Endothelial cell of umbilical vein (primary cell): ENCODE data around the gene SCN5A. TPM values are rescaled to one million over a fixed set of nuclear protein-coding genes. Genes with fewer than 3 reads are reported as not detected.

Experiments used
- BruUV-seq: library from RNA; stranded (reverse); fragments of 400-500 nt; replicated peaks from 2 replicates; lab custom pipeline; 2021; lab: Mats Ljungman, UMichigan
- CTCF ChIA-PET: fragments of 300-600, 350-600 bp; sonication (Branson Sonifier 250); formaldehyde crosslinking; loops from one replicate; lab custom pipeline; 2021; ENCODE audit warnings: antibody characterized with exemption, inconsistent platforms; lab: Charles Lee
- POLR2A ChIA-PET: fragments of 300-600, 350-600 bp; sonication (Branson Sonifier 250); formaldehyde crosslinking; loops from one replicate; lab custom pipeline; 2021; ENCODE audit warnings: antibody characterized with exemption, inconsistent platforms; lab: Charles Lee
- DNase-seq: peaks from one replicate; pipeline ENCODE4 v3.0.0-alpha.2; 2011; ENCODE audit warnings: low read depth, low spot score
- FAIRE-seq: peaks from 2 replicates; lab custom pipeline; 2011; peaks lifted over from hg19 to GRCh38; lab: Jason Lieb, UNC
- H2AFZ ChIP-seq: 2 replicates; pipeline ENCODE4 v1.6.0; 2012; ENCODE audit warnings: low read depth, low read length, control low read depth, inconsistent platforms
- H3K27ac ChIP-seq: 2 replicates; pipeline ENCODE4 v1.5.1; 2011; ENCODE audit warnings: low read depth, mild to moderate bottlenecking, control low read depth, low read length, moderate library complexity; ENCODE audit not compliant: insufficient read depth
- H3K27me3 ChIP-seq, 2 experiments: 2 replicates each; pipeline versions ENCODE4 v1.6.0 to v1.6.1; 2011; ENCODE audit warnings: low read length in 2 of 2, mixed read lengths in 1 of 2; ENCODE audit not compliant: control insufficient read depth in 2 of 2, insufficient read depth in 2 of 2
- H3K36me3 ChIP-seq, 2 experiments: 2 replicates in 1 of 2; 3 replicates in 1 of 2; pipeline ENCODE4 v1.5.1; 2011; ENCODE audit warnings: low read length in 2 of 2, mild to moderate bottlenecking in 1 of 2, moderate library complexity in 1 of 2; ENCODE audit not compliant: control insufficient read depth in 2 of 2, insufficient read depth in 2 of 2; ENCODE audit errors: extremely low read depth in 1 of 2
- H3K4me1 ChIP-seq: 3 replicates; pipeline ENCODE4 v1.5.1; 2011; ENCODE audit warnings: mild to moderate bottlenecking, low read length; ENCODE audit not compliant: control insufficient read depth, insufficient read depth; ENCODE audit errors: extremely low read depth
- H3K4me2 ChIP-seq: 2 replicates; pipeline ENCODE4 v1.6.1; 2011; ENCODE audit warnings: low read length, control low read depth, mixed read lengths; ENCODE audit not compliant: insufficient read depth
- H3K4me3 ChIP-seq, 3 experiments: fragments of 200-600 bp in 1 of 3; sonication (generic), shearing (Covaris generic) in 1 of 3; replicated peaks in 1 of 3; 2 replicates each; pipeline ENCODE4 v1.5.1; 2011 to 2016; ENCODE audit warnings: control low read depth in 3 of 3, low read length in 3 of 3, mild to moderate bottlenecking in 2 of 3, inconsistent platforms in 1 of 3, low read depth in 1 of 3, moderate library complexity in 1 of 3; ENCODE audit not compliant: insufficient read depth in 1 of 3
- H3K79me2 ChIP-seq: 2 replicates; pipeline ENCODE4 v1.6.0; 2012; ENCODE audit warnings: low read length, inconsistent platforms; ENCODE audit not compliant: control insufficient read depth, insufficient read depth
- H3K9ac ChIP-seq: replicated peaks from 2 replicates; pipeline ENCODE3; 2011; ENCODE audit warnings: low read length, control low read depth; ENCODE audit not compliant: insufficient read depth; ENCODE audit errors: extremely low read depth
- H3K9me1 ChIP-seq: replicated peaks from 3 replicates; pipeline ENCODE4 v1.6.0; 2011; ENCODE audit warnings: mild to moderate bottlenecking, low read length; ENCODE audit not compliant: control insufficient read depth, insufficient read depth; ENCODE audit errors: extremely low read depth
- H3K9me3 ChIP-seq: replicated peaks from 2 replicates; pipeline ENCODE4 v1.5.1; 2012; ENCODE audit warnings: low read length, inconsistent platforms; ENCODE audit not compliant: control insufficient read depth, insufficient read depth
- H4K20me1 ChIP-seq: replicated peaks from 2 replicates; pipeline ENCODE3; 2011; ENCODE audit warnings: mild to moderate bottlenecking, low read length; ENCODE audit not compliant: control insufficient read depth, insufficient read depth; ENCODE audit errors: extremely low read depth
- CTCF ChIP-seq, 2 donors: IDR thresholded peaks; 1 replicate in 1 of 2; 2 replicates in 1 of 2; pipeline ENCODE4 v1.5.1; 2011; ENCODE audit warnings: low read length in 2 of 2, mild to moderate bottlenecking in 2 of 2, moderate library complexity in 2 of 2, control low read depth in 1 of 2, inconsistent platforms in 1 of 2, low read depth in 1 of 2; ENCODE audit not compliant: insufficient read depth in 1 of 2; ENCODE audit errors: extremely low read depth in 1 of 2
- EZH2 ChIP-seq: IDR thresholded peaks from 2 replicates; pipeline ENCODE4 v1.6.1; 2012; ENCODE audit warnings: borderline replicate concordance, low read depth, mild to moderate bottlenecking, moderate library complexity, low read length, inconsistent platforms; ENCODE audit not compliant: severe bottlenecking
- FOS ChIP-seq: IDR thresholded peaks from 2 replicates; pipeline ENCODE4 v1.6.1; 2011; ENCODE audit warnings: mild to moderate bottlenecking, low read length, moderate library complexity, borderline replicate concordance; ENCODE audit not compliant: insufficient read depth
- GATA2 ChIP-seq: IDR thresholded peaks from 2 replicates; pipeline ENCODE4 v1.7.0; 2011; ENCODE audit warnings: low read depth, mild to moderate bottlenecking, moderate library complexity, mixed read lengths, low read length; ENCODE audit not compliant: insufficient read length, insufficient read depth
- JUN ChIP-seq: IDR thresholded peaks from 2 replicates; pipeline ENCODE4 v1.6.1; 2011; ENCODE audit warnings: borderline replicate concordance, low read depth; ENCODE audit not compliant: insufficient read length, insufficient read depth
- MAX ChIP-seq: IDR thresholded peaks from 2 replicates; pipeline ENCODE4 v1.6.1; 2011; ENCODE audit not compliant: insufficient read depth, insufficient read length
- MYC ChIP-seq: IDR thresholded peaks from one replicate; pipeline ENCODE4 v1.6.1; 2011; ENCODE audit warnings: mild to moderate bottlenecking, low read depth, low read length
- POLR2A ChIP-seq: IDR thresholded peaks from 2 replicates; pipeline ENCODE4 v1.6.1; 2012; ENCODE audit warnings: low read depth, mild to moderate bottlenecking, control low read depth, low read length
- POLR2AphosphoS5 ChIP-seq: IDR thresholded peaks from 2 replicates; pipeline ENCODE4 v1.6.1; 2012; ENCODE audit warnings: low read depth, mild to moderate bottlenecking, control low read depth, low read length, moderate library complexity; ENCODE audit not compliant: insufficient read depth
- dilution Hi-C: fragments of 300-500 bp; cut with MboI; formaldehyde crosslinking; loops from one replicate; pipeline ENCODE4 v1.15.0; 2019; ENCODE audit warnings: low sequenced_read_pairs; ENCODE audit not compliant: extremely low pct_ligation_motif_present
- intact Hi-C: fragments of 100-400 bp; cut with micrococcal nuclease; formaldehyde crosslinking; loops from one replicate; pipeline ENCODE4 v1.10.0; 2022
- polyA plus RNA-seq, 4 experiments: library from polyadenylated mRNA; depleted of rRNA in 3 of 4; stranded (reverse) in 3 of 4; unstranded in 1 of 4; fragments of >200 nt; gene quantifications; 2 replicates each; pipeline versions ENCODE4 v1.2.1 to v1.2.3, GENCODE V29; 2011 to 2012; ENCODE audit warnings: missing spikeins in 1 of 4
- total RNA-seq: library from RNA; stranded (reverse); gene quantifications from 2 replicates; pipeline ENCODE4 v1.2.3, GENCODE V29; 2021

Gene SCN5A
- total and polyA plus RNA-seq, 2 donors (not counting 3 experiments of a cell fraction or from before 2014, with no cell fraction given) = 2.7 to 20.0 TPM

GRCh38 chr3:38652934-38653333 is 3.4 kb upstream of the SCN5A start:
- no peak overlapping the region for H2AFZ ChIP-seq
- no peak overlapping the region for H3K4me2 ChIP-seq
- no peaks in the 10 kb centered on the region for H3K9me3 ChIP-seq
- TF ChIP-seq MYC = no peak
- TF ChIP-seq POLR2A = no peak
- TF ChIP-seq GATA2 = no peak
- TF ChIP-seq POLR2AphosphoS5 = no peak
- TF ChIP-seq JUN = no peak
- TF ChIP-seq MAX = no peak
- TF ChIP-seq EZH2 = no peak
- TF ChIP-seq CTCF (IDR thresholded peaks at IDR 0.05; ENCODE audit: extremely low read depth in 1 of 2, insufficient read depth in 1 of 2, low read depth in 1 of 2, low read length in 2 of 2) = no peak
- TF ChIP-seq FOS = no peak
- DNase-seq = no peak
- no peaks in the 10 kb centered on the region for H4K20me1 ChIP-seq
- no peaks in the 10 kb centered on the region for H3K36me3 ChIP-seq
- no peak for FAIRE-seq
- intact Hi-C loops (loop anchor here (5.0 to 10.0 kb wide), 3 partner anchors 69 to 518 kb away; partner anchors contain the start of genes ACAA1, MYD88 and XYLB), dilution Hi-C loops (no loop called here)
- peaks cover 10% of the 10 kb centered on the region for H3K4me1 ChIP-seq
- POLR2A ChIA-PET = no interaction called here
- CTCF ChIA-PET = interaction anchor here (1.6 to 14.0 kb wide), 5 partner anchors 10 to 191 kb away, joined by 4 to 455 read pairs (median 23); no protein-coding TSS in a partner anchor
- H3K27ac ChIP-seq = no peak overlapping the region
- no peaks in the 10 kb centered on the region for H3K9me1 ChIP-seq
- no peak overlapping the region for H3K4me3 ChIP-seq
- peaks cover 3% of the 10 kb centered on the region for H3K79me2 ChIP-seq
- H3K27me3 ChIP-seq = peaks cover 5 to 9% of the 10 kb centered on the region in 2 experiments
- no TSS peak for BruUV-seq
- H3K9ac ChIP-seq = no peak overlapping the region
